Adipocyte (in vitro differentiated cells): ENCODE data around the gene ATP1B4.

ENCODE experiments used
- DNase-seq: peaks from one replicate; pipeline ENCODE4 v3.0.0-alpha.2; 2015; ENCODE audit warnings: low read depth
- H3K27me3 ChIP-seq: replicated peaks from 2 replicates; pipeline ENCODE4 v1.7.0; 2013; ENCODE audit warnings: mild to moderate bottlenecking, low read length, moderate library complexity; ENCODE audit not compliant: control insufficient read depth, insufficient read depth
- H3K36me3 ChIP-seq: 2 replicates; pipeline ENCODE4 v1.7.0; 2013; ENCODE audit warnings: low read length, mild to moderate bottlenecking, moderate library complexity; ENCODE audit not compliant: control insufficient read depth, insufficient read depth, severe bottlenecking
- H3K4me1 ChIP-seq: 2 replicates; pipeline ENCODE4 v1.7.0; 2013; ENCODE audit warnings: mild to moderate bottlenecking, low read length, moderate library complexity; ENCODE audit not compliant: control insufficient read depth, insufficient read depth
- H3K4me3 ChIP-seq: 2 replicates; pipeline ENCODE4 v1.7.0; 2013; ENCODE audit warnings: mild to moderate bottlenecking, low read length, moderate library complexity
- H3K9ac ChIP-seq: 2 replicates; pipeline ENCODE4 v1.7.0; 2013; ENCODE audit warnings: mild to moderate bottlenecking, low read length, moderate library complexity
- H3K9me3 ChIP-seq: 2 replicates; pipeline ENCODE4 v1.7.0; 2013; ENCODE audit warnings: mild to moderate bottlenecking, low read length, moderate library complexity; ENCODE audit not compliant: control insufficient read depth

Gene ATP1B4

GRCh38 chrX:120377715-120378114, 15.8 kb downstream of the ATP1B4 start:
- no peak overlapping the region for H3K4me3 ChIP-seq
- peaks cover 12% of the 10 kb centered on the region for H3K9me3 ChIP-seq
- no peaks in the 10 kb centered on the region for H3K36me3 ChIP-seq
- peaks cover 5% of the 10 kb centered on the region for H3K4me1 ChIP-seq
- no peak for DNase-seq
- H3K27me3 ChIP-seq, result peaks cover 48% of the 10 kb centered on the region
- no peak overlapping the region for H3K9ac ChIP-seq

DNA sequence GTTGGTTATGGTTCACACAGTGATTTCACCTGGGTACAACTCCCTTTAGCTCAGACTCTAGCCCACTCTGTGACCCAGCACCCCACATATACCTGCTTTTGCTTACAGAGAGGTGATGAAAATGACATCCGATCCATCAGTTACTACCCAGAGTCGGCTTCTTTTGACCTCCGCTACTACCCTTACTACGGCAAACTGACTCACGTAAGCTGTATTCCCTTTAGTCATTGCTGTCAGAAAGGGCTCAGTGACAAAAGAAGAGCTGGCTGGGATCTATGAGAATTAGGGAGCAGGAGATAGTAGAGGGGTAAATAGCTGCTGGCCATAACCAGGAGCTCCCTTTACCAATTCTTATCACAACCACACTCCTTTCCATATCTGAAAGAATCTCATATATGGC, 16.7 kb downstream of the ATP1B4 start:
- H3K4me1 ChIP-seq, result no peaks in the 10 kb centered on the region

GRCh38 chrX:120379937-120380681, 18.2 kb downstream of the ATP1B4 start:
- no peak for DNase-seq
- Histone ChIP-seq H3K4me1 (no peaks in the 10 kb centered on the region), H3K4me3 (no peak overlapping the region)

More for the DNA sequence above, 16.7 kb downstream of the ATP1B4 start:
- Histone ChIP-seq H3K27me3 (peaks cover 48% of the 10 kb centered on the region), H3K4me3 (no peak overlapping the region), H3K9me3 (peaks cover 12% of the 10 kb centered on the region), H3K36me3 (no peaks in the 10 kb centered on the region), H3K9ac (no peak overlapping the region)
- no peak for DNase-seq

GRCh38 chrX:120380699-120381098, 18.8 kb downstream of the ATP1B4 start:
- DNase-seq, result peak; percentile 11
- Histone ChIP-seq H3K4me1 (no peaks in the 10 kb centered on the region), H3K9ac (no peak overlapping the region), H3K36me3 (no peaks in the 10 kb centered on the region), H3K27me3 (peaks cover 40% of the 10 kb centered on the region), H3K4me3 (no peak overlapping the region), H3K9me3 (peaks cover 12% of the 10 kb centered on the region)

More at GRCh38 chrX:120379937-120380681, 18.2 kb downstream of the ATP1B4 start:
- H3K36me3 ChIP-seq, result no peaks in the 10 kb centered on the region
- H3K9me3 ChIP-seq, result peaks cover 12% of the 10 kb centered on the region
- H3K27me3 ChIP-seq, result peaks cover 45% of the 10 kb centered on the region
- H3K9ac ChIP-seq, result no peak overlapping the region

DNA sequence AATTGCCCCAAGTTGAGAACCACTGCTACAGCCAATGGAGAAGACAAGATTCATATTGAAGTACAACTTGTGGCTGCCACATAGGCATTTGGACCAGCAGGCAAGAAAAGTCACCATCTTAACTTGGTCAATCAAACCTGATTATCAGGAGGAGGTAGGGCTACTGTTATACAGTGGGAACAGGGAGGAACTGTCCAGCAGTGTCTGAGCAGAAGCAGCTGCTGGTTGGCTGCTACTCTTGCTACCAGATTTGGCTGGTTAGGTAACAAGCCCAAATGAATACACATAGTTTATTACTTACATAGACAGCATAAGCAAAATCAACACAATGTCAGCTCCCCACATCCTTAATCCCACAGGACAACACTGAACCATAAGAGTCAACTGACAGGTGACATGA, 39.4 kb downstream of the ATP1B4 start:
- H3K9me3 ChIP-seq, result no peaks in the 10 kb centered on the region
- H3K36me3 ChIP-seq, result no peaks in the 10 kb centered on the region
- no peak overlapping the region for H3K9ac ChIP-seq
- H3K4me3 ChIP-seq, result no peak overlapping the region
- H3K27me3 ChIP-seq, result peaks cover 5% of the 10 kb centered on the region
- DNase-seq, result no peak
- no peaks in the 10 kb centered on the region for H3K4me1 ChIP-seq

DNA sequence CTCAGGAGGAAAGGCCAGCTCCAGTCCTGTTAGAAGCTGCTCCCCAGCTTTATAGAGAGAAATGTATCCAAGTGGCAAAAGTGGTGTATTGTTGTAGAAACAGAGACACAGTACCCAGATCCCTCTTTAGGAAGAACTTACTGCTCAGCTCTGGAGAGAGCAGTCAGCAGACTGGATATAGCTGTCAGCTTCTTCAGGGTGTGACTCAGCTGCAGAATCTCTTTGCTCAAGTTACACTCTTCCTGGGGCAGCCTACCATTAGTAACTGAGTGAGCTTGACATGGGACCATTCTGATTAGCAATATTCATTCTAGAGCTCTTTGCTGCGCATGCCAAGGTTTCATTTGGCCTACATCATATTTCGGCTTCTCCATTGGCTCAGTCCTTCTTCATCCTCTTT, 40.5 kb downstream of the ATP1B4 start:
- Histone ChIP-seq H3K27me3 (peaks cover 5% of the 10 kb centered on the region), H3K4me3 (no peak overlapping the region), H3K36me3 (no peaks in the 10 kb centered on the region), H3K9me3 (no peaks in the 10 kb centered on the region), H3K9ac (no peak overlapping the region), H3K4me1 (no peaks in the 10 kb centered on the region)
- DNase-seq, result no peak

GRCh38 chrX:120406638-120407037, 44.7 kb downstream of the ATP1B4 start:
- no peaks in the 10 kb centered on the region for H3K4me1 ChIP-seq
- no peaks in the 10 kb centered on the region for H3K36me3 ChIP-seq
- H3K27me3 ChIP-seq, result peaks cover 5% of the 10 kb centered on the region
- no peak for DNase-seq
- H3K9ac ChIP-seq, result no peak overlapping the region
- H3K4me3 ChIP-seq, result no peak overlapping the region
- no peaks in the 10 kb centered on the region for H3K9me3 ChIP-seq

- H3K9ac ChIP-seq, result no peak overlapping the region
- H3K27me3 ChIP-seq, result peaks cover 5% of the 10 kb centered on the region
These were observed 46.3 kb downstream of the ATP1B4 start for GRCh38 chrX:120408168-120408567.

DNA sequence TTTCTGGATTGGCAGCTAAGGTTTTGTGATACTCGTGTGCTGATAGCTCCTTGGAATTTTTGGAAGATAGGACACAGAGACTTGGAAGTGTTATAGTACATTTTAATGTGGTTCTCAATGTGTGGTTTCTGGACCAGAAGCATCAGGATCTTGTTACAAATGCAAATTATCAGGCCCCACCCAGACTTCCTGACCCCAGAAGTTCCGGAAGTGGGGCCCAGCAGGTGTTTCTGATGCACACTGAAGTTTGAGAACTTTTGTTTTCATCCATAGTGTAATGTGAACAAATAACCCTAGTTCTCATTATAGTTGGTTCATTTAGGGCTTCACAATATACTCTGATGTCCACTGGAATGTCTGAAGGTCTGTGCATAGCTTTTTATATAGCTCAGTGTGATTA, 57.6 kb downstream of the ATP1B4 start:
- Histone ChIP-seq H3K9me3 (no peaks in the 10 kb centered on the region), H3K36me3 (no peaks in the 10 kb centered on the region), H3K4me1 (no peaks in the 10 kb centered on the region), H3K4me3 (no peak overlapping the region), H3K9ac (no peak overlapping the region), H3K27me3 (peaks cover 4% of the 10 kb centered on the region)
- no peak for DNase-seq

More at GRCh38 chrX:120408168-120408567, 46.3 kb downstream of the ATP1B4 start:
- Histone ChIP-seq H3K4me3 (no peak overlapping the region), H3K9me3 (no peaks in the 10 kb centered on the region), H3K36me3 (no peaks in the 10 kb centered on the region), H3K4me1 (no peaks in the 10 kb centered on the region)
- DNase-seq, result no peak

DNA sequence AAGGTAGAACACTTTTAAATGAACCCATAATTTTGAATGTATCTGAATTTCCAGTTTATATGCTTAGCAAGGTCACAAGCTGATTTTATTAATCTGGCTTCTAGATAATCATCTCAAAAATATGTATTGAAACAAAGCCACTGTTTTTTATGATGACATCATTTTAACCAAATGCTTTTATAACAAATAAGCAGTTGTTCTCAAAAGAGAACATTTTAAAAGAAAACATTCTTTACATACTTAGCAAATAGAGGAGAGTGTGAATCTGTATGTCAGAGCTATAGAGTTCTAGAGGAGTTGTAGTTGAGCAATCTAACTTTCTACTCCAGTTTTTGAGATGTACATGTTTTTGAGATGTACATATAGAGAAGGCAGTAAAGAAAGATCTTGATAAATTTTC, 64.7 kb downstream of the ATP1B4 start:
- peak; percentile 49 for DNase-seq
- Histone ChIP-seq H3K9ac (no peak overlapping the region), H3K27me3 (no peaks in the 10 kb centered on the region), H3K4me1 (peaks cover 3% of the 10 kb centered on the region), H3K9me3 (no peaks in the 10 kb centered on the region), H3K4me3 (no peak overlapping the region), H3K36me3 (no peaks in the 10 kb centered on the region)

DNA sequence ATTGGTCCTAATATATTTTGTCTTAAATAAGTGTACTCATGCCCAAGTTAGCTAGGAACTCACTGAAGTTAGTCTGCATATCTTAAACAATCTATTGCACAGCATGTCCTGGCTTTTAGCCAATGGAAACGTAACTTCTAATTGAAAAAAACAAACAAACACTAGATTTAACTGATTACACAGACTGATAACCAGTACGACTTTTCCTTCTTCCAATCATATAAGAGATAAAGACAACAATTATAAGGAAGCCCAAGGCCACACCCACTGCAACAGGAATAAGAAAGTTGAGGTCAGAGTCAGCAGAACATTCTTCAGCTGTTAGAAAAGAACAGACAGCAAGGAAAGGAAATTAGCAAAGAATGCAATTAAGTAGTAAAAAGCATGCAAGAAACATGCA, 66.4 kb downstream of the ATP1B4 start:
- Histone ChIP-seq H3K36me3 (no peaks in the 10 kb centered on the region), H3K9ac (no peak overlapping the region), H3K4me1 (peaks cover 3% of the 10 kb centered on the region), H3K9me3 (no peaks in the 10 kb centered on the region), H3K4me3 (no peak overlapping the region), H3K27me3 (no peaks in the 10 kb centered on the region)
- peak; percentile 42 for DNase-seq
